Keratinocyte (primary cell): ENCODE data around the gene PRR14.

Experiments used
- EZH2 ChIP-seq: IDR thresholded peaks from one replicate; pipeline ENCODE4 v1.6.1; 2012; ENCODE audit warnings: inconsistent platforms, mild to moderate bottlenecking, low read length, moderate library complexity
- TF ChIP-seq, protein P1 (sequence below), 3 experiments: IDR thresholded peaks in 1 of 3; conservative IDR thresholded peaks in 1 of 3; optimal IDR thresholded peaks in 1 of 3; 2 replicates in 2 of 3; 3 replicates in 1 of 3; pipeline versions ENCODE3 to v1.5.1; 2011; ENCODE audit warnings: low read length in 3 of 3, mild to moderate bottlenecking in 3 of 3, moderate library complexity in 2 of 3, control low read depth in 1 of 3, inconsistent platforms in 1 of 3; ENCODE audit not compliant: insufficient read depth in 2 of 3; ENCODE audit errors: extremely low read depth in 1 of 3

DNA sequence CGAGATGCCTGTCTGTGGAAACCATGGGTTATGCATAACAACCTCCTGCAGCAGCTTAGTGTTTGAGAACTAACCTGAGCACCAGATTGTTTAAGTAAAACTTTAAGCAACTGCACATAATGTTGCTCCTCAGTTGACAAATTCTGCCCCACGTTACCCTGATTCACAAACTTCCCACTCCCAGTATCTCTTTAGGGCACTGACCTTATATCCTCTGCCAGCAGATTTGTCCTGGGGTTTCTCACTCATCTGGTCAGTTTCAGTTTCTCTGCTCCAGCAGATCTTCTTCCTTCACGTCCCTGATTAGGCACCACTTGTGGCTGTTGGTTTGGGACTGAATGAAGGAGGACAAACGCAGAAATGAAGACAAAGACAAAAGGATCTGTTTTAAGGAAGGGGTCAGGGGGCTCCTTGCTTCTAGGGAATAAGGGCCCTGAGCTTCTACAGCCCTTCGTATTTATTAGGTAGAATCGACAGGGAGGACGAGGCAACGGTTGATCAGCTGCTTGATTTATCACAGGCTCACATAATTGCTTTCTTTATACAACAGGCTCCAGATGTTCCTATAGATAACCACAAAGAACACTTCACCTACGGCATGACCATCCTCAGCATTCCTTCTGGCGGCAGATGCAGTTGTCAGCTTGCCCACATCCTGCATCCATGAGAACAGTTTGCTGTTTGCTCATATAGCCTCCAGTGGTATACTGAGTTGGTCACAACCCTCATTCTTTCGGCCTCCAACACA, 27.1 kb upstream of the PRR14 start:
- TF ChIP-seq, protein P1, sequence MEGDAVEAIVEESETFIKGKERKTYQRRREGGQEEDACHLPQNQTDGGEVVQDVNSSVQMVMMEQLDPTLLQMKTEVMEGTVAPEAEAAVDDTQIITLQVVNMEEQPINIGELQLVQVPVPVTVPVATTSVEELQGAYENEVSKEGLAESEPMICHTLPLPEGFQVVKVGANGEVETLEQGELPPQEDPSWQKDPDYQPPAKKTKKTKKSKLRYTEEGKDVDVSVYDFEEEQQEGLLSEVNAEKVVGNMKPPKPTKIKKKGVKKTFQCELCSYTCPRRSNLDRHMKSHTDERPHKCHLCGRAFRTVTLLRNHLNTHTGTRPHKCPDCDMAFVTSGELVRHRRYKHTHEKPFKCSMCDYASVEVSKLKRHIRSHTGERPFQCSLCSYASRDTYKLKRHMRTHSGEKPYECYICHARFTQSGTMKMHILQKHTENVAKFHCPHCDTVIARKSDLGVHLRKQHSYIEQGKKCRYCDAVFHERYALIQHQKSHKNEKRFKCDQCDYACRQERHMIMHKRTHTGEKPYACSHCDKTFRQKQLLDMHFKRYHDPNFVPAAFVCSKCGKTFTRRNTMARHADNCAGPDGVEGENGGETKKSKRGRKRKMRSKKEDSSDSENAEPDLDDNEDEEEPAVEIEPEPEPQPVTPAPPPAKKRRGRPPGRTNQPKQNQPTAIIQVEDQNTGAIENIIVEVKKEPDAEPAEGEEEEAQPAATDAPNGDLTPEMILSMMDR (optimal IDR thresholded peaks at IDR 0.05 in 1 of 3, IDR thresholded peaks at IDR 0.05 in 1 of 3, conservative IDR thresholded peaks at IDR 0.05 in 1 of 3; ENCODE audit: extremely low read depth in 1 of 3, insufficient read depth in 2 of 3, low read length in 3 of 3) = no peak
- TF ChIP-seq EZH2 = no peak
